Cardiac fibroblast (primary cell): Measurements from ENCODE around the gene FSHB.
"Not testable (repeated sequence)": the region's sequence is repeated elsewhere in the genome, so short reads cannot be mapped to it uniquely, and the experiment has no call there.

Source experiments
- DNase-seq, 2 donors: peaks; one replicate each; pipeline versions ENCODE4 v3.0.0 to v3.0.0-alpha.2; 2010; ENCODE audit warnings: low read depth in 2 of 2
- H3K4me3 ChIP-seq, 2 donors: replicated peaks in 1 of 2; 1 replicate in 1 of 2; 2 replicates in 1 of 2; pipeline ENCODE4 v1.5.1; 2011; ENCODE audit warnings: low read depth in 2 of 2, low read length in 2 of 2, mild to moderate bottlenecking in 2 of 2, moderate library complexity in 1 of 2
- TF ChIP-seq, protein P1 (sequence below): IDR thresholded peaks from one replicate; pipeline ENCODE4 v1.5.1; 2011; ENCODE audit warnings: low read depth, mild to moderate bottlenecking, low read length, inconsistent platforms

The FSHB gene

DNA sequence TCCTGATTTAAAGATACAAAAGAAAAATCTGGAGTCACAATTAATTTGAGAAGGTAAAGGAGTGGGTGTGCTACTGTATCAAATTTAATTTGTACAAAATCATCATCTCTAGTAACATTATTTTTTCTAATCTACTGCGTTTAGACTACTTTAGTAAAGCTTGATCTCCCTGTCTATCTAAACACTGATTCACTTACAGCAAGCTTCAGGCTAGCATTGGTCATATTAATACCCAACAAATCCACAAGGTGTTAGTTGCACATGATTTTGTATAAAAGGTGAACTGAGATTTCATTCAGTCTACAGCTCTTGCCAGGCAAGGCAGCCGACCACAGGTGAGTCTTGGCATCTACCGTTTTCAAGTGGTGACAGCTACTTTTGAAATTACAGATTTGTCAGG, at the start of gene FSHB:
FSHB (plus strand) TSS at position 301 of the 400 bp plus-strand sequence. CDS start 889 bp downstream, outside the sequence.
- no peak within 1 kb of the TSS for H3K4me3 ChIP-seq
- DNase-seq: no peak
- TF ChIP-seq, protein P1, sequence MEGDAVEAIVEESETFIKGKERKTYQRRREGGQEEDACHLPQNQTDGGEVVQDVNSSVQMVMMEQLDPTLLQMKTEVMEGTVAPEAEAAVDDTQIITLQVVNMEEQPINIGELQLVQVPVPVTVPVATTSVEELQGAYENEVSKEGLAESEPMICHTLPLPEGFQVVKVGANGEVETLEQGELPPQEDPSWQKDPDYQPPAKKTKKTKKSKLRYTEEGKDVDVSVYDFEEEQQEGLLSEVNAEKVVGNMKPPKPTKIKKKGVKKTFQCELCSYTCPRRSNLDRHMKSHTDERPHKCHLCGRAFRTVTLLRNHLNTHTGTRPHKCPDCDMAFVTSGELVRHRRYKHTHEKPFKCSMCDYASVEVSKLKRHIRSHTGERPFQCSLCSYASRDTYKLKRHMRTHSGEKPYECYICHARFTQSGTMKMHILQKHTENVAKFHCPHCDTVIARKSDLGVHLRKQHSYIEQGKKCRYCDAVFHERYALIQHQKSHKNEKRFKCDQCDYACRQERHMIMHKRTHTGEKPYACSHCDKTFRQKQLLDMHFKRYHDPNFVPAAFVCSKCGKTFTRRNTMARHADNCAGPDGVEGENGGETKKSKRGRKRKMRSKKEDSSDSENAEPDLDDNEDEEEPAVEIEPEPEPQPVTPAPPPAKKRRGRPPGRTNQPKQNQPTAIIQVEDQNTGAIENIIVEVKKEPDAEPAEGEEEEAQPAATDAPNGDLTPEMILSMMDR: no peak

DNA sequence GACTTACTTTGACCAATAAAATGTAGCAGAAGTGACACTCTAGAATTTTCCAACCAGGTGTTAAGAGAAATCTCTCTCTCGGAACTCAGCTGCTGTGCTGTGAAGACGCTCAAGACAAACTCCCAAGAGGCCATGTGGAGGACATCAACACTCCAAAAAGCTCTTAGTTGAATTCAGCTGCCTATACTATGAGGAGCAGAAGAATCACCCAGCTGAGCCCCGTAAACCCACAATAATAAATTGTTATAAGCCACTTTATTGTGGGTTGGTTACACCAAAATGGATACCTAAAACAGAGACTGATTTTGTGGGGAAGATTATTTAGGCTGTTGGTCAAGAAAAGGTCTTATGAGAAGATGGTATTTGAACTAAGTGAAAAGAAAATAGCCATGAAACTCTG, 44.1 kb upstream of the FSHB start:
- DNase-seq: no peak
- H3K4me3 ChIP-seq: no peak overlapping the region
- TF ChIP-seq, protein P1: no peak

DNA sequence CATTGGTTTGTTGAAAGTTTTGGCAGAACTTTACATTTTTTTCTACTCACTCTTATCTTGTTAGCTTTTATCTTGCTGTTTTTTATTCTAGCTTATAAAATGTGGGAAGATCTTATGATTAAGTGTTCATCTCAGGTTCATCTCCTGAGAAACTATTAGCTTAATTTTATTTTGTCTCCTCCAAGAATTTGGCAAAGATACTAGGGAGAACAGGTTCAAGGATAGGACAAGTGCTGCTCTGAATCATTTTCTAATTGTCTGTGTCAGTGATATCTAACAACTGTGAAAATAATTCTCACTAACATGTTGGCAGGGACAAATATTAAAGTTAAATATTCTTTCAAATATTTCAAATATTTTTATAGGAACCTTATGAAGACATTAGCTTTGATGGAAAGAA, 38.2 kb upstream of the FSHB start:
- no peak overlapping the region for H3K4me3 ChIP-seq
- no peak for DNase-seq
- TF ChIP-seq, protein P1: no peak

DNA sequence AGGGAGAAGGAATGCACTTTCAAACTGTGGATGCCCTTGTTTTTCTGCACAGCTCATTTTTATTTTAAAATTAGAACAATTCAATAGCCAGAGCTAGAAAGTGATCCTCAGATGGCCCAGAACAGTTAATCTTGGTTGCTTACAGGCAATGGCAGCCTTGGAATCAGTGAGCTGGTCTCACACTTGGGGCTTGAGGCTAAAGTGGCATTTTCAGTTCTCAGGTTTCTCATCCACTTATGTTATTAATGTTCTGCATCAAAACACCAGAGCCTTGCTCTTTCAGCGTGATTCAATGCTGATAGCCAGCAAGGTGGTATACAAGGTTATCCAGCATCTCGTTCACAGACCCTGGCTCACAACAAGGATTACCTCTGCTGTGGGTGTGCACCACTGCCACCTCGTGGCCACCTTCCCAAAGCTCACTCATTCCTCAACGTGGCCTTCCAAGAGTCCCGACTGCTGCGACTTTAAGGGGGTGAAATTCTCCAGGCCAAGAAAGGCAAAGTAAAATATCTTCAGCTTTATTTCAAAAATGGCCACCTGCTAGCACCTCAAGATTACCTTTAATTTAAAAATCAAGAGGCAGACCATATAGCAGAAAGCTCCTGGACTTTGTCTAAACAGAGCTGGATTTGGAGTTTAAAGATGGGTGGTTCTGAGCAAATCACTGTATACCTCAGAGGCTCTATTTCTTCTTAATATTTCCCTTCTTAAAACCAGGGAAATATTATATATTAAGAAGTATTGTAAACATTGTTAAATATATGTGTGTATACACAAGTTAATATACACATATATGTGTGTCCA, 34.2 kb upstream of the FSHB start:
- peak; percentile 57 to 62 for DNase-seq

DNA sequence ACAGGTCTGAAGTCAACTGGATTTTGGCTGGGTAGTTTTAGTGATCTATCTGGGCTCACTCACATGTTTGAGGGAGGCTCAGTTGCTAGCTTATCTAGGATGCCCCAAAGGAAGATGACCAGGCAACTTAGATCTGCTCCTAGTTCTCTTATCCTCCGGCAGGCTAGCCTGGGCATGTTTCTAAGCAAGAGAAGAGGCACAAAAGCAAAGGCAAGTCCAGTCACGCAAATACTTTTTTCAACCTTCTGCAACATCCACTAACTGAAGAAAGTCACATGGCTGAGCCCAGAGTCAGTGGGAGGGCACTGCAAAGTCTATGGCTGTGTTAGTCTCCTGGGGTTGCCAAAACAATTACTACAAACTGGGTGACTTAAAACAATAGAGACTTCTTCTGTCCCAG, 32.9 kb upstream of the FSHB start:
- H3K4me3 ChIP-seq: no peak overlapping the region
- no peak for DNase-seq
- TF ChIP-seq, protein P1: no peak

More for the DNA sequence above, 34.2 kb upstream of the FSHB start:
- TF ChIP-seq, protein P1: peak; percentile 87
- H3K4me3 ChIP-seq: no peak overlapping the region

DNA sequence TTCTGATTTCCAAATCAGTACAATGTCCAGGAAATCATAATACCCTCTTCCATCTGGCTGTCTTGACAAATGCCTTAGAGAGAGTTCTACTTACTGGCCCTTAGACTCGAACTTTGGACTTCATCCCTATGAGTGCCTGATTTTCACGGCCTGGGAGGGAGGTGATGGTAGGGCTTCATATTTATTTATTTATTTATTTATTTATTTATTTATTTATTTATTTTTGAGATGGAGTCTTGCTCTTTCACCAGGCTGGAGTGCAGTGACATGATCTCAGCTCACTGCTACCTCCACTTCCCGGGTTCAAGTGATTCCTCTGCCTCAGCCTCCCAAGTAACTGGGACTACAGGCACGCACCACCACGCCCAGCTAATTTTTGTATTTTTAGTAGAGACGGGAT, 27.8 kb upstream of the FSHB start:
- not testable (repeated sequence) for DNase-seq, H3K4me3 ChIP-seq

DNA sequence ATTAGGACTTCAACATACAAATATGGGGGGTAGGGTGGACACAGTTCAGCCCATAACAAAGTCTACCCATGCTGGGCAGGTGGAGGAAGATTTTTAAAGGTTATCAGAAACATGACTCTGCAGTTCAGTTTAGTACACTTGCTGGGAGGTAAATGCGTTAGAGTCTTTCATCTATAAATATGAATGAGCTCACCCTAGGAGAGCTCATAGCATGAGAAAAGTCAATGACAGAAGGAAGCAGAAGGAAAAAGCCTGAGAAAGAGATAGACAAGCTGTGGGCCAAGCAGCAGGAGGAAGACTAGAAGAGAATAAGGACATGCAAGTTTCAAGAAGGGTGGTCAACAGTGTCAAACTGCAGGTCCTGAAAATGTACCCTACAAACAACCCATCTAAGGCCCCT, 27.0 kb upstream of the FSHB start:
- TF ChIP-seq, protein P1: no peak
- H3K4me3 ChIP-seq: no peak overlapping the region
- DNase-seq: no peak
